Tongue (tissue), 2 donors: ENCODE measurements around the gene GRAMD2B. TPM values are rescaled to one million over a fixed set of nuclear protein-coding genes. Genes with fewer than 3 reads are reported as not detected.

ENCODE experiments used
- DNase-seq: peaks from one replicate; pipeline ENCODE4 v3.0.0-alpha.2; 2015
- total RNA-seq: library from RNA; depleted of rRNA; stranded (reverse); fragments of >200 nt; gene quantifications from one replicate; pipeline ENCODE4 v1.2.3, GENCODE V29; 2014

The GRAMD2B gene
- total RNA-seq, 1 donor from 2014 or later, result 16.2 TPM

GRCh38 chr5:126480824-126481223 lies 57.6 kb downstream of the GRAMD2B start:
- DNase-seq, result no peak

DNA sequence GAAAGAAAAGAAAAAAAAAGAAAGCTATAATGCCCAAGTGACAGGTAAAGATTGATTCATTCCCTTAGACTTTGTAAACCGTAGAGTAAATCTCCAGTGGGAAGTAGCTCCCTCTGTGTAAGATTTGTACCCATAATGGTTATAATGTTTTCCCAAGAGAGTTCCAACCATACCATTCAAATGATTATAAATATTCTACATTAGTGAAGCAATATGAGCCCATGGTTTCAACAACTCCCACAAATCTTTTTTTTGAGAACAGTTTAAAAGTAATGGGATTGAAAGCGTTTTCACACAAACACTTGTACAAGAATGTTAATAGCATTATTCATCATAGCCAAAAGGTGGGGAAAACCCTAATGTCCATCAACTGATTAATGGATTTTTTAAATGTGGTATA lies 58.0 kb downstream of the GRAMD2B start:
- no peak for DNase-seq

DNA sequence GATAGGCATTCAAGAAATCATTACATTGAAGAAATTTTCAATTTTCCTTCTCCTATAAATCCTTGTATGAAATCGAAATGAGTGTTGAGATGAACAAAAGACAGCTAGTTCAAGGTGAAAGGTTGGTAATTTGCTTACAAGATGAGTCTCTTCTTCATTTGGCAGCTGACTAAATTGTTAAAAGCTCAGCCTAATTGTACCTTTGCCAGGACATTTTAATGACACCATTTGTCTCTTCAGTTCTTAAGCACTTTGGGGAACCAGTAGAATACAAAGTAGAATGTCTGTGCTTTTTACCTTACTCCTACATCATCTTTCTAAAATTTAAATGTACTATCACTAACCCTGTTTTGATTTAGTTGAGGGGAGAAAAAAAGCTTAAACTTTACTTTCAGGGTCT lies 59.4 kb downstream of the GRAMD2B start:
- DNase-seq, result no peak

DNA sequence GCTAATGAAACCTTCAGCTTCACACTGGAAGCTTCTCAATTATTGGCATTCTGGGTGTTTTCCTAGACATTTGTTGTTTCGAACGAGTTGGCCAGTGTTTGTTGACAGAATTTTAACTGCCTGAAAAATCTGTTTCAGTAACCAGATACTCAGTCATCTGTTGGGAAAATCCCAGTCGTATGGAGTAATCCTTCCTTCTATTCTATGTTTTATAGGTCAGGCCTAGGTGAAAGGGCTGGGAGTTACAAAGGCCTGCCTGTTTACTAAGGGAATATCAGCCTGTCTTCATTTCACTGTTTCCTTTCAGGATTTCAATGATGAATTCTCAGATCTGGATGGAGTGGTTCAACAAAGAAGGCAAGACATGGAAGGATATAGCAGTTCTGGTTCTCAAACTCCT lies 59.9 kb downstream of the GRAMD2B start:
- DNase-seq, result no peak

GRCh38 chr5:126484253-126484652 lies 61.0 kb downstream of the GRAMD2B start:
- no peak for DNase-seq

DNA sequence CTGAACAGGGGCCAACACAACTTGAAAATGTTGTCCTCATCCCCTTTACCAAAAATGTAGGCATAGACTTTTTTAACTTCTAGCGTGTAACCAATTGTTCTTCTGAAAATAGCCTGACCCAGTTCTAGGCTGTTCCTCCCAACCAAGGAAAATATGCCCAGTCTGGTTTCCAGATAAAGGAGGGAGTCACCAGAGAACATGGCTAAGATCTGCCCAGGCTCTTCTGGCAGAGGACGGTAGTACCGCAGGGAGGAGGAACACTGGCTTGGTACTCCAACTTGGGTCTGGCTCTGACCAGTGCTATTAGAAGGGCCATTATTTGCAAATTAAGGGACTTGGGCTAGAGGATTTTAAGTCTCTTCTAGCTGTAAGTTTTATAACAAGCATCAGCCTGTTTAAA lies 63.1 kb downstream of the GRAMD2B start:
- DNase-seq, result no peak

DNA sequence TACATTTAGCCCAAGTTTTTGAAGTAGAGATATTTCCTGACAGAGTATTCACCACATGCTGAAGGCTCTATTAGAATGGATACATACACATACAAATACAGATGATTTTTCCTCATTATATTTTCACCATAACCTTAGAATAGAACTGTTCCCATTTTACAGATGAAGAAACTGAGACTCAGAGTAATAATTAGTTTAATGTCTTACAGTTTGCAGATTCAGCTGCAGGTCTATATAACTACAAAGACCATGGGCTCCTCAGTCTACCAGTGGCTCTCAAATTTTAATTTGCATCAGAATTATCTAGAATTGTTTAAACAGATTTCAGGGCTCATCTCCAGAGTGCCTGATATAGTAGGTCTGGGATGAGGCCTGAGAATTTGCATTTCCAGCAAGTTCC lies 64.4 kb downstream of the GRAMD2B start:
- DNase-seq, result no peak

DNA sequence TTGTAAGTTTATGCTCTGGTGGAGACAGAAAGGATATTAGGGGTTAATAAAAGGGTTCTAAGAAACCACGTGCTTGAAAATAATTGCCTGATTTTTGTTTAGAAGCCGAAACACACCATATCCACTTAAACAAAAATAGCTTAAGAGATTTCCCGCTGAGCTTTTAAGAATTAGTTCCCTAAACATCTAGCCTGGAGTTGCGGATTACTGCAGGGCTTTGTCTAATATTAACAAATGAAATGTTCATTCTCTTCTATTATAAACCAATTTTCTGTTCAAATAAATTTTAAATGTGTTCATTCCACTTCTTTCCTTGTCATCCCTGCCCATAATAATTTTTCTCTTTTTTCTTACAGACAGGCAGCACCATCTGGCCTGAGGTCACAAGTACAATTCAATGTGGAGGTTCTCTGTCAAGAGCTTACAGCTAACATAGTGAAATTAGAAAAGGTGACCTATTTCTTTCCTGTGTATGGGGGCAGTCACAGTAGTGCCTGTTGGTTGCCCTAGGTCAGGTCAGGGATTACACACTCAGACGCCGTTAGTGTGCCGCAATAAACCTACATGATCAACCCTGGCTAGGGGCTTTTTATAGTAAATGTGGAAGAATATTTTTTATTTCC lies 65.3 kb downstream of the GRAMD2B start:
- DNase-seq, result peak; percentile 48

- DNase-seq, result peak; percentile 45
These were observed 67.1 kb downstream of the GRAMD2B start for GRCh38 chr5:126490167-126490940.

GRCh38 chr5:126492939-126493338 lies 69.7 kb downstream of the GRAMD2B start:
- no peak for DNase-seq

GRCh38 chr5:126494393-126494792 lies 71.2 kb downstream of the GRAMD2B start:
- DNase-seq, result no peak

DNA sequence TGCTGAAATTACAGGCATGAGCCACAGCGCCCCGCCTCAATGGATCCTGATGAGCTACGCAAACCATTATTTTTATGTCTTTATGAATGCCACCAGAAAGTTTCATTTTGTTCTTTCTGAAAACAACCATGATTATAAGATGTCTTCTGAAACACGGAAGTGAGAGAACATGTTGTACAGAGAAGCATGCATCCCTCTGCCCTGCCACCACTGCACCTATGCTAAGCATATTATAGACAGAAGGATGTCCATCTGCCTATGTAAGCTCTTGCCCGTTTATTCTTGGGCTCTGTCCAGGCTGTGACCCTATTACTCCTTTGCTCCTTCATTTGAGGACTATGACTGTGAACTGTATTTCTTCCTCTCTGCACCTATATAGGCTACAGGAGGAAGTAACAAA lies 74.3 kb downstream of the GRAMD2B start:
- no peak for DNase-seq

GRCh38 chr5:126499278-126499677 lies 76.1 kb downstream of the GRAMD2B start:
- DNase-seq, result no peak

GRCh38 chr5:126499853-126500342 lies 76.7 kb downstream of the GRAMD2B start:
- DNase-seq, result no peak

DNA sequence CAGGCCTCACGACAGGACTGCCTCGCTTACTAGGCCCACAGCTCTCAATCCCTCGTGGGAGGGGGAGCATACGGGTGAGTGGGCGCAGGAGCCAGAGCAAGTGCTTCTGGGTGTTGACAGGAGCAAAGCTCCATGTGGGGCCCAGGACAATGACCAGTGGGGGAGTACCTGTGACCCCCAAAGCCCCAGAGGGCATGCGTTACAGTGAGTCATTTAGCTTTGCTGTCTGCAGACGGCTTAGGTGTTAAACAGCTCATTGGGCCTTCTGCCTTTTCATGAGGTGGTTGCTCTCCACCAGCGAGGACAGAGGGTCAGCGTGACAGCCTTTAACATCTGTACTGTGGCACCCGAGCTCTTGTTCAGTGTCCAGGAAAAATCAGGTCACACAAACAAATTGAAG lies 78.2 kb downstream of the GRAMD2B start:
- DNase-seq, result no peak

- DNase-seq, result no peak
These were observed 80.4 kb downstream of the GRAMD2B start for GRCh38 chr5:126503602-126504104.

DNA sequence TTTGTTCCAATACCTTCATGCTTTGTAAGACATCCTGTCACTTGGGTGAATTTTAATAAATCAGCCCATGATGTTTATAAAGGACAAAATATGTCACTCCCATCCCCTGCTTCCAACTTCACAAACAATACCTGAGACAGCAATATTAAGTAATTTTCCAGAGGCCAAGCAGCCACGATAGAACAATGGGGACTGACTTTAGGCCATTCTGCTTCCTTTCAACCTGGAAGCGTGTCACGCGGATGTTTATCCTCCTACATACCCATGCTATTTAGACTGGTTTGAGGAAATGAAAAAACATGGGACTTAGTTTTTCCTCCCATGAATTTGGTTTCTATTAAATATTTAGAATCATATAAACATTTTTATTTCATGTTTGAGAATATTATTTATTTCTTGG lies 82.9 kb downstream of the GRAMD2B start:
- no peak for DNase-seq

DNA sequence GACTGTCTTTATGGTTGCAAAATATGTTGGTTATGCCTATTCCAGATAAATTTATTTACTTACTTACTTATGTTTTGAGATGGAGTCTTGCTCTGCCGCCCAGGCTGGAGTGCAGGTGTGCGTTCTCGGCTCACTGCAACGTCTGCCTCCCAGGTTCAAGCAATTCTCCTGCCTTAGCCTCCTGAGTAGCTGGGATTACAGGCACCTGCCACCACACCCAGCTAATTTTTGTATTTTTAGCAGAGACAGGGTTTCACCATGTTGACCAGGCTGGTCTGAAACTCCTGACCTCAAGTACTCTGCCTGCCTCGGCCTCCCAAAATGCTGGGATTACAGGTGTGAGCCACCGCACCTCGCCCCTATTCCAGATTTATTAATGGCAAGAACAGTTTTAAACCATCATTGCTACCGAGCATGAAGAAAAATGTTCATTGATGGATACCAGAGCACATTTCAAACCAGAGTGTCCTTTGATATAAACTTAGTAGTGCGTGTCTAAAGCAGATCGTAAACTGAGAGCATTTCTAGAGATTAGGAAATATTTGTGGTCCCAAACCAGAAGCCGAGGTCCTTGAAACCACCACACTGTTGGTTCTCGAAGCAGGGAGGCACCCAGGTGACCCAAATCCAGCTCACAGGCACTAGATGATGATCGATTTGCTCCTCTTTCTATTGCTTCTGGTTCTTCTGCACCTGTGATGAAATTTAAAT lies 85.2 kb downstream of the GRAMD2B start:
- DNase-seq, result no peak

- no peak for DNase-seq
These were observed 85.7 kb downstream of the GRAMD2B start for GRCh38 chr5:126508962-126509279.

GRCh38 chr5:126509339-126509738 lies 86.1 kb downstream of the GRAMD2B start:
- no peak for DNase-seq

- DNase-seq, result no peak
These were observed 88.8 kb downstream of the GRAMD2B start for GRCh38 chr5:126511961-126512360.

DNA sequence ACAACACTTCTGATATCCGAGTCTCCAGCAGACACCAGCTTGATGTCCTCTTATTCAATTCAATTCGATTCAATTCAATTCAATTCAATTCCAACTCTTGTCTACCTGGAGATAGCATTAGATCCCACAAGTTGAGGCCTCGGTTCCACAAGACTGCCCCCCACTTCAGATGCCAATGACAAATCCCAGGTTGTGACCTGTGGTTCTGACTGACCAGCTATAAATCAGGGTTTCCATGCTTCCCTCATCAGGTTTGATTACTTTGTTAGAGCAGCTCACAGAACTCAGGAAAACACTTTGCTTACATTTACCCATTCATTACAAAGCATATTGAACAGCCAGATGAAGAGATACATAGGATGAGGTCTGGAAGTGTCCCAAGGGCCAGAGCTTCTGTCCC lies 89.2 kb downstream of the GRAMD2B start:
- DNase-seq, result no peak

DNA sequence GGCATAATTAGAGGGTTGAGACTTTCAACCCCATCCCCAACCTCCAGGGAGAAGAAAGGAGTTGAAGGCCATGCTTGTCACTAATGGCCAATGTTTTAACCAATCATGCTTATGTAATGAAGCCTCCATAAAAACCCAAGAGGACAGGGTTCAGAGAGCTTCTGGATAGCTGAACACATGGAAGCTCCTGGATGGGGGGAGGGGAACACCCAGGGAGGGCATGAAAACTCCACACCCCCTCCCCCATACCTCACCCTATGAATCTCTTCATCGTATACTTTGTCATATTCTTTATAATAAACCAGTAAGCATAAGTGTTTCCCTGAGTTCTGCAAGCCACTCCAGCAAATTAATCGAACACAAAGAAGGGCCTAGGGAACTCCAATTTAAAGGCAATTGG lies 90.1 kb downstream of the GRAMD2B start:
- no peak for DNase-seq
